Ishikawa (cell line): ENCODE data around the gene THOC2.

Source experiments
- CEBPB ChIP-seq: IDR thresholded peaks from 2 replicates; pipeline ENCODE4 v1.6.1; 2012
- CREB1 ChIP-seq: IDR thresholded peaks from 2 replicates; pipeline ENCODE4 v1.6.1; 2012; ENCODE audit warnings: low read depth
- EGR1 ChIP-seq: IDR thresholded peaks from 2 replicates; pipeline ENCODE4 v1.6.1; 2012
- EP300 ChIP-seq: IDR thresholded peaks from 2 replicates; pipeline ENCODE4 v1.6.1; 2012; ENCODE audit warnings: borderline replicate concordance
- FOXM1 ChIP-seq: IDR thresholded peaks from 2 replicates; pipeline ENCODE4 v1.6.1; 2012; ENCODE audit warnings: low read depth, borderline replicate concordance
- NFIC ChIP-seq: IDR thresholded peaks from 2 replicates; pipeline ENCODE4 v1.6.1; 2012
- RAD21 ChIP-seq: IDR thresholded peaks from 2 replicates; pipeline ENCODE4 v1.6.1; 2012; ENCODE audit warnings: low read depth
- TAF1 ChIP-seq: IDR thresholded peaks from 2 replicates; pipeline ENCODE4 v1.6.1; 2012; ENCODE audit warnings: low read depth, mild to moderate bottlenecking
- TCF12 ChIP-seq: IDR thresholded peaks from 2 replicates; pipeline ENCODE4 v1.6.1; 2012; ENCODE audit warnings: low read depth
- TEAD4 ChIP-seq: IDR thresholded peaks from 2 replicates; pipeline ENCODE4 v1.6.1; 2012
- YY1 ChIP-seq: IDR thresholded peaks from 2 replicates; pipeline ENCODE4 v1.6.1; 2012; ENCODE audit warnings: low read depth
- ZBTB7A ChIP-seq: IDR thresholded peaks from 2 replicates; pipeline ENCODE4 v1.6.1; 2012; ENCODE audit warnings: low read depth
- TF ChIP-seq, protein P1 (sequence below): IDR thresholded peaks from 2 replicates; pipeline ENCODE4 v1.6.1; 2012; ENCODE audit warnings: low read depth, mild to moderate bottlenecking
- TF ChIP-seq, protein P2 (sequence below): IDR thresholded peaks from 2 replicates; pipeline ENCODE4 v1.6.1; 2012
- TF ChIP-seq, protein P3 (sequence below): IDR thresholded peaks from 2 replicates; pipeline ENCODE4 v1.6.1; 2012

The THOC2 gene

DNA sequence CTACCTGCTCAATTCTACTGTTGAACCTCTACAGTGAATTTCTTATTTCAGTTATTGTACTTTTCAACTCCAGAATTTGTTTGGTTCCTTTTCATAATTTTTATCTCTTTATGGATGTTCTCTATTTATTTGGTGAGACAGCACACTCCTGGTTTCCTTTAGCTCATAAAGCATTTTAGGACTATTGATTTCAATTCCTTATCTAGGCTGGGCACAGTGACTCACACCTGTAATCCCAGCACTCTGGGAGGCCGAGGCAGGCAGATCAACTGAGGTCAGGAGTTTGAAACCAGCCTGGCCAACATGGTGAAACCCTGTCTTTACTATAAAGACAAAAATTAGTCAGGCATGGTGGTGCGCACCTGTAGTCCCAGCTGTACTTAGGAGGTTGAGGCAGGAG, 57.7 kb downstream of the THOC2 start:
- TF ChIP-seq TCF12 = no peak
- TF ChIP-seq EP300 = no peak
- TF ChIP-seq, protein P1, sequence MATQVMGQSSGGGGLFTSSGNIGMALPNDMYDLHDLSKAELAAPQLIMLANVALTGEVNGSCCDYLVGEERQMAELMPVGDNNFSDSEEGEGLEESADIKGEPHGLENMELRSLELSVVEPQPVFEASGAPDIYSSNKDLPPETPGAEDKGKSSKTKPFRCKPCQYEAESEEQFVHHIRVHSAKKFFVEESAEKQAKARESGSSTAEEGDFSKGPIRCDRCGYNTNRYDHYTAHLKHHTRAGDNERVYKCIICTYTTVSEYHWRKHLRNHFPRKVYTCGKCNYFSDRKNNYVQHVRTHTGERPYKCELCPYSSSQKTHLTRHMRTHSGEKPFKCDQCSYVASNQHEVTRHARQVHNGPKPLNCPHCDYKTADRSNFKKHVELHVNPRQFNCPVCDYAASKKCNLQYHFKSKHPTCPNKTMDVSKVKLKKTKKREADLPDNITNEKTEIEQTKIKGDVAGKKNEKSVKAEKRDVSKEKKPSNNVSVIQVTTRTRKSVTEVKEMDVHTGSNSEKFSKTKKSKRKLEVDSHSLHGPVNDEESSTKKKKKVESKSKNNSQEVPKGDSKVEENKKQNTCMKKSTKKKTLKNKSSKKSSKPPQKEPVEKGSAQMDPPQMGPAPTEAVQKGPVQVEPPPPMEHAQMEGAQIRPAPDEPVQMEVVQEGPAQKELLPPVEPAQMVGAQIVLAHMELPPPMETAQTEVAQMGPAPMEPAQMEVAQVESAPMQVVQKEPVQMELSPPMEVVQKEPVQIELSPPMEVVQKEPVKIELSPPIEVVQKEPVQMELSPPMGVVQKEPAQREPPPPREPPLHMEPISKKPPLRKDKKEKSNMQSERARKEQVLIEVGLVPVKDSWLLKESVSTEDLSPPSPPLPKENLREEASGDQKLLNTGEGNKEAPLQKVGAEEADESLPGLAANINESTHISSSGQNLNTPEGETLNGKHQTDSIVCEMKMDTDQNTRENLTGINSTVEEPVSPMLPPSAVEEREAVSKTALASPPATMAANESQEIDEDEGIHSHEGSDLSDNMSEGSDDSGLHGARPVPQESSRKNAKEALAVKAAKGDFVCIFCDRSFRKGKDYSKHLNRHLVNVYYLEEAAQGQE = no peak
- TF ChIP-seq, protein P2, sequence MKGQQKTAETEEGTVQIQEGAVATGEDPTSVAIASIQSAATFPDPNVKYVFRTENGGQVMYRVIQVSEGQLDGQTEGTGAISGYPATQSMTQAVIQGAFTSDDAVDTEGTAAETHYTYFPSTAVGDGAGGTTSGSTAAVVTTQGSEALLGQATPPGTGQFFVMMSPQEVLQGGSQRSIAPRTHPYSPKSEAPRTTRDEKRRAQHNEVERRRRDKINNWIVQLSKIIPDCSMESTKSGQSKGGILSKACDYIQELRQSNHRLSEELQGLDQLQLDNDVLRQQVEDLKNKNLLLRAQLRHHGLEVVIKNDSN = no peak
- TF ChIP-seq CREB1 = no peak
- TF ChIP-seq, protein P3, sequence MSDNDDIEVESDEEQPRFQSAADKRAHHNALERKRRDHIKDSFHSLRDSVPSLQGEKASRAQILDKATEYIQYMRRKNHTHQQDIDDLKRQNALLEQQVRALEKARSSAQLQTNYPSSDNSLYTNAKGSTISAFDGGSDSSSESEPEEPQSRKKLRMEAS = no peak
- TF ChIP-seq NFIC = no peak
- TF ChIP-seq CEBPB = no peak
- no peak for TF ChIP-seq TAF1
- no peak for TF ChIP-seq EGR1
- no peak for TF ChIP-seq FOXM1
- TF ChIP-seq ZBTB7A = no peak
- TF ChIP-seq YY1 = no peak
- TF ChIP-seq TEAD4 = no peak
- no peak for TF ChIP-seq RAD21

DNA sequence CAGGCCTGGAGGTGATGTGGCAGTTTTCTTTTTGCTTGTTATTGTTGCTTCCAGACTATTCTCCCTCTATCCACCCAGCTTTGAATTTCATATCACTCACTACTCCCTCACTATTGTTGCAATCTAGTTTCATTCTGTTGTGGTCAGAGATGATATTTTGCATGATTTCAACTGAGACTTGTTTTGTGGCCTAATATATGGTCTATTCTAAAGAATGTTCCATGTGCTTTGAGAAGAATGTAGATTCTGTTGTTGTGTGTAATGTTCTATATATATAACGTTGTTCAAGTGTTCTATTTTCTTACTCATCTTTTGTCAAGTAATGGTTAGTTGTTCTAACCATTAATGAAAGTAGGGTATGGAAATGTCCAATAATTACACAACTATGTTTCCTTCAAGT, 59.0 kb downstream of the THOC2 start:
- no peak for TF ChIP-seq NFIC
- no peak for TF ChIP-seq EGR1
- no peak for TF ChIP-seq ZBTB7A
- TF ChIP-seq TAF1 = no peak

DNA sequence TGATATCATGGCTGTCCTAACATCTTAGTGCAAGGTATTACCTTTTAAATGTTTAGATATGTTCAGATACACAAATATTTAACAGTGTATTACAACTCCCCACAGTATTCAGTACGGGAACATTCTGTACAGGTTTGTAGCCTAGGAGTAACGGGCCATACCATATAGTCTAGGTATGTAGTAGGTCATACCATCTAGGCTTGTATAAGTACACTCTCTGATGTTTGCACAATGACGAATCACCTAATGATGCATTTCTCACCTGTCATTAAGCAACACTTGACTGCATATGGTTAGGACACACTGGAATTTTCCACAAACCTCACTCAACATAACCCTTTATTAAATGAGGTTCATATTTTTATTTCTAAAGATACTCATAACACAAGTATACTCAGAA, 67.7 kb downstream of the THOC2 start:
- TF ChIP-seq CEBPB = peak; percentile 57; the same call in 1 of the 2 replicates
- no peak for TF ChIP-seq NFIC

DNA sequence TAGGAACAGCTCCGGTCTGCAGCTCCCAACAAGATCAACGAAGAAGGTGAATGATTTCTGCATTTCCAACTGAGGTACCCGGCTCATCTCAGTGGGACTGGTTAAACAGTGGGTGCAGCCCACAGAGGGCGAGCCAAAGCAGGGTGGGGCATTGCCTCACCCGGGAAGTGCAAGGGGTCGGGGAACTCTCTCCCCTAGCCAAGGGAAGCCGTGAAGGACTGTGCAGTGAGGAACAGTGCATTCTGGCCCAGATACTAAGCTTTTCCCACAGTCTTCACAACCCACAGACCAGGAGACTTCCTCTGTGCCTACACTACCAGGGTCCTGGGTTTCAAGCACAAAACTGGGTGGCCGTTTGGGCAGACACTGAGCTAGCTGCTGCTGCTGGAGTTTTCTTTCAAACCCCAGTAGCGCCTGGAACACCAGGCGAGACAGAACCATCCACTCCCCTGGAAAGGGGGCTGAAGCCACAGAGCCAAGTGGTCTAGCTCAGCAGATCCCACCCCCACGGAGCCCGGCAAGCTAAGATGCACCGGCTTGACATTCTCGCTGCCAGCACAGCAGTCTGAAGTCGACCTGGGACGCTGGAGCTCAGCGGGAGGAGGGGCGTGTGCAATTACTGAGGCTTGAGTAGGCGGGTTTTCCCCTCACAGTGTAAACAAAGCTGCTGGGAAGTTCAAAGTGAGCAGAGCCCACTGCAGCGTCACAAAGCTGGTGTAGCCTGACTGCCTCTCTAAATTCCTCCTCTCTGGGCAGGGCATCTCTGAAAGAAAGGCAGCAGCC, 84.6 kb downstream of the THOC2 start:
- TF ChIP-seq, protein P3 = 0 out of 2 replicates have a peak, but pooled peaks have one; percentile 18
- TF ChIP-seq TEAD4 (no peak), EGR1 (peak; percentile 24; the same call in 1 of the 2 replicates)

DNA sequence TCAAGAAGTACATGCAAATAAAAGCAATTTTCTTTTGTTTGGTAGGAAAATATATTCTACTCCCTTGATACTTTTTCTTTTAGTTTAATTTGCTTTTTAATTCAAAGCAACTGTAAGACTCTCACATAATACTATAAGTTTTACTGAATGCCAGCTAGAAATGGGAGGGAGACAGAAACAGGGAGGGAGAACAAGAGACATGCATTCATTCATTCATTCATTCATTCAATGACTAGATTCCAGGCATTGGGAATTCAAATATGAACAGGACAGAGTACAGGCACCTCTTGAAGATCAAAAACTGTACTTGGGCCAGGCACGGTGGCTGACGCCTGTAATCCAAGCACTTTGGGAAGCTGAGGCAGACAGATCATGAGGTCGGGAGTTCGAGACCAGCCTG, 85.6 kb downstream of the THOC2 start:
- TF ChIP-seq, protein P1 = no peak
- TF ChIP-seq TEAD4 (no peak), TAF1 (no peak), NFIC (no peak), RAD21 (no peak), EGR1 (no peak), YY1 (no peak), TCF12 (no peak), FOXM1 (no peak), EP300 (no peak)
- TF ChIP-seq, protein P2 = no peak
- TF ChIP-seq, protein P3 = no peak

DNA sequence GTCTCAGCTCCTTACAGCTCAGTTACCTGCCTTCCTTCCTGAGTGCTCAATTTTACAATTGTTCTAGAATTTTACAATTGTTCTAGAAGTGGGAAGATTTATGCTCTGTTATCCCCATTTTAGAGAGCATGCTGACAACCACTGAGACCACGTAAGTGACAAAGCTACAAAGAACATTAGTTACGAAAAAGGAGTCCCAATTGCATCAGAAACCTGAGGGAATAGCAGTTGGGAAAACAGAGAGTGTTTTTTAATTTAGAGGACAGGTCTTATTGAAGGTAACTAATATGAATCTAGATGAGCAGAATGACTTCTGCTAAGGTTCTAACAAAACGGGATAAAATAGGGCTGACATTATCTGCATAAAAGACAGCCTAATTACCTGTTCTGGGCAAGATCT, 103.3 kb downstream of the THOC2 start:
- TF ChIP-seq, protein P2 = no peak
- TF ChIP-seq YY1 (no peak), TCF12 (no peak), CREB1 (no peak), ZBTB7A (no peak), EGR1 (no peak), TAF1 (no peak), CEBPB (no peak)
